Endothelial cell (in vitro differentiated cells): Measurements from ENCODE around the gene TAS2R9. TPM values are rescaled to one million over a fixed set of nuclear protein-coding genes. Genes with fewer than 3 reads are reported as not detected.

ENCODE experiments used
- DNase-seq: peaks from one replicate; pipeline ENCODE4 v3.0.0; 2021; ENCODE audit warnings: low spot score
- H3K27ac Mint-ChIP-seq: one replicate; pipeline ENCODE4 v1.8.0; 2021; ENCODE audit warnings: mixed read lengths, inconsistent platforms; ENCODE audit not compliant: unreplicated experiment
- H3K27me3 Mint-ChIP-seq: one replicate; pipeline ENCODE4 v1.8.0; 2021; ENCODE audit warnings: mild to moderate bottlenecking, moderate library complexity, mixed read lengths, inconsistent platforms; ENCODE audit not compliant: unreplicated experiment
- H3K36me3 Mint-ChIP-seq: one replicate; pipeline ENCODE4 v1.8.0; 2021; ENCODE audit warnings: mild to moderate bottlenecking, low read depth, mixed read lengths, inconsistent platforms; ENCODE audit not compliant: unreplicated experiment
- H3K4me1 Mint-ChIP-seq: one replicate; pipeline ENCODE4 v1.8.0; 2021; ENCODE audit warnings: mild to moderate bottlenecking, mixed read lengths, inconsistent platforms; ENCODE audit not compliant: unreplicated experiment
- H3K4me3 Mint-ChIP-seq: one replicate; pipeline ENCODE4 v1.8.0; 2021; ENCODE audit warnings: mild to moderate bottlenecking, mixed read lengths, inconsistent platforms; ENCODE audit not compliant: unreplicated experiment
- H3K9me3 Mint-ChIP-seq: one replicate; pipeline ENCODE4 v1.8.0; 2021; ENCODE audit warnings: mixed read lengths, inconsistent platforms; ENCODE audit not compliant: unreplicated experiment
- total RNA-seq: library from RNA; stranded (reverse); fragmentation: NEBNext Ultra II Directional; extraction: Animal tissue kit (Norgen Biotek cat#: 25700); gene quantifications from one replicate; pipeline ENCODE4 v1.2.1, GENCODE V29; 2021; ENCODE audit not compliant: unreplicated experiment
- TF ChIP-seq, protein P1 (sequence below): fragments of 200-600 bp; sonication (generic); IDR thresholded peaks from one replicate; pipeline ENCODE4 v1.5.0; 2021; ENCODE audit warnings: antibody characterized with exemption; ENCODE audit not compliant: unreplicated experiment

TAS2R9 gene
- total RNA-seq, 1 donor from 2014 or later: not detected

DNA sequence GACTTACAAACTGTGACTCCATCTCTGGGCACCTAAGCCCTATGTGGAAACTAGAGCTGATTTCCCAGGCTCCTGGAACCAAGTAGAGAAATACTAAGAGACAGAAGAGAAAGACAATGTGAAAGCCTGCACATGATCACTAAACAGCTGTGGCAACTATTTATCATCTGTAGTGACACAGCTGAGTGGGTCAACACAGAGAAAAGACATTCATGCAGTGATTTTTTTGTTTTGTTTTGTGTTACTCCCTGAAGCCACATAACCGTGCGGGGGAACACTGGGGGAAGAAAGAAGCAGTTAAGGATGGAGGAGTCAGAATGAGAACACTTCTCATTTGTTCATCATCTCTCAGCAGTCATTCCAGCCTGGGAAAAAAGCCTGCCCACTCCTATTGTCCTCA is 37.8 kb upstream of the TAS2R9 start:
- Mint-ChIP-seq H3K27ac (no peak overlapping the region), H3K36me3 (peaks cover 5% of the 10 kb centered on the region), H3K4me1 (no peaks in the 10 kb centered on the region), H3K4me3 (no peak overlapping the region), H3K9me3 (no peaks in the 10 kb centered on the region), H3K27me3 (no peaks in the 10 kb centered on the region)
- TF ChIP-seq, protein P1, sequence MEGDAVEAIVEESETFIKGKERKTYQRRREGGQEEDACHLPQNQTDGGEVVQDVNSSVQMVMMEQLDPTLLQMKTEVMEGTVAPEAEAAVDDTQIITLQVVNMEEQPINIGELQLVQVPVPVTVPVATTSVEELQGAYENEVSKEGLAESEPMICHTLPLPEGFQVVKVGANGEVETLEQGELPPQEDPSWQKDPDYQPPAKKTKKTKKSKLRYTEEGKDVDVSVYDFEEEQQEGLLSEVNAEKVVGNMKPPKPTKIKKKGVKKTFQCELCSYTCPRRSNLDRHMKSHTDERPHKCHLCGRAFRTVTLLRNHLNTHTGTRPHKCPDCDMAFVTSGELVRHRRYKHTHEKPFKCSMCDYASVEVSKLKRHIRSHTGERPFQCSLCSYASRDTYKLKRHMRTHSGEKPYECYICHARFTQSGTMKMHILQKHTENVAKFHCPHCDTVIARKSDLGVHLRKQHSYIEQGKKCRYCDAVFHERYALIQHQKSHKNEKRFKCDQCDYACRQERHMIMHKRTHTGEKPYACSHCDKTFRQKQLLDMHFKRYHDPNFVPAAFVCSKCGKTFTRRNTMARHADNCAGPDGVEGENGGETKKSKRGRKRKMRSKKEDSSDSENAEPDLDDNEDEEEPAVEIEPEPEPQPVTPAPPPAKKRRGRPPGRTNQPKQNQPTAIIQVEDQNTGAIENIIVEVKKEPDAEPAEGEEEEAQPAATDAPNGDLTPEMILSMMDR: no peak
- no peak for DNase-seq

DNA sequence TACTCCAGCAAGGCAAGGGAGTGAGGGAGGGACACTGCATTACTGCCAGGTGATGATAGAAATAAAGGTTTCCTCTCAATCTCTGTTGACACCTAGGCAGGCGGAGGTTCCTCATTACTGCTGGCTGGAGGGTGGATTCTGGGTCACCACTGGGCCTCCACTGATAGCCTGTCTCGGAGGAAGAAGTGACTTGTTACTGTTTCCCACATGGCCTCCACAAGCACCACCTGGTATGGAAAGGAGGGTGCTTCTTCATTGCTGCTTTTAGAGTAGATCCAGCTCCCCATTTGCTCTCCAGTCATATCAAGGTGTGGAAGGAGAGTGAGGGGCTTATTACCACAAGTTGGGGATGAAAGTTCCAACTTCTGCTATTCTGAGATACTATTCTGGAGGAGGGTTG is 32.9 kb upstream of the TAS2R9 start:
- H3K4me1 Mint-ChIP-seq: no peaks in the 10 kb centered on the region
- H3K9me3 Mint-ChIP-seq: no peaks in the 10 kb centered on the region
- no peak overlapping the region for H3K4me3 Mint-ChIP-seq
- peaks cover 5% of the 10 kb centered on the region for H3K36me3 Mint-ChIP-seq
- DNase-seq: no peak
- no peak overlapping the region for H3K27ac Mint-ChIP-seq
- TF ChIP-seq, protein P1: no peak
- no peaks in the 10 kb centered on the region for H3K27me3 Mint-ChIP-seq

DNA sequence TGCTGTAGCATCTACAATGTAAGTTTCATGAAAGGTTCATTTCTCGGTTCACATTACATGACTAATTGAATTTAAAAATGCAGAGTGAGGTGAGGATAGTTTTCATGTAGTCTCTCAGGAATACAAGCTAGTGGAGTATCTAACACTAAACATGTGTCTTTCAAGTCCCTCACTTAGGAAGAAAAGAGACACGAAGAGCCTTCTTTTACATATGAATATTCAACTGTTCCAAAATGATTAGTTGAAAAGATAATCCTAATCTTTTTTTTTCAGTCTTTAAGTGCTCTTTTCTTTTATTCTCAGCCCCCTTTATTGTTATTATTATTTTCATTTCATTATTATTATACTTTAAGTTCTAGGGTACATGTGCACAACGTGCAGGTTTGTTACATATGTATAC is 28.5 kb upstream of the TAS2R9 start:
- TF ChIP-seq, protein P1: no peak
- no peaks in the 10 kb centered on the region for H3K36me3 Mint-ChIP-seq
- H3K4me1 Mint-ChIP-seq: no peaks in the 10 kb centered on the region
- DNase-seq: no peak
- no peaks in the 10 kb centered on the region for H3K27me3 Mint-ChIP-seq
- H3K27ac Mint-ChIP-seq: no peak overlapping the region
- H3K9me3 Mint-ChIP-seq: no peaks in the 10 kb centered on the region
- H3K4me3 Mint-ChIP-seq: no peak overlapping the region

DNA sequence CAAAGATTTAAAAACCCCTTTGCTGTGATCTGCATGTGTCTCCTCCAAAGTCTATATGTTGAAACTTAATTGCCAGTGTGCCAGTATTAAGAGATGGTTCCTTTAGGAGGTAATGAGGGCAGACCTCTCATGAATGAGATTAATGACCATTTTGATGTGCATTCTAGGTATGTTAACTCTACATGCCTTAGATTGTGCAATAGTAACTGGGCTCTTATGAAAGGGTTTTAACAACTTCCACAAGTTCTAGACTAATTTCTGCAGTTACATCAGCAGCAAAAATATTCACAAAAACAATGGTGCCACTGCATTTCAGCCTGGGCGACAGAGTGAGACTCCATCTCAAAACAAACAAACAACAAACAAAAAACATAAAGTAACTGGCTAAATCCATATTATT is 20.0 kb upstream of the TAS2R9 start:
- Mint-ChIP-seq H3K4me1 (no peaks in the 10 kb centered on the region), H3K9me3 (no peaks in the 10 kb centered on the region), H3K27me3 (no peaks in the 10 kb centered on the region), H3K36me3 (no peaks in the 10 kb centered on the region), H3K4me3 (no peak overlapping the region), H3K27ac (no peak overlapping the region)
- DNase-seq: no peak
- TF ChIP-seq, protein P1: no peak

DNA sequence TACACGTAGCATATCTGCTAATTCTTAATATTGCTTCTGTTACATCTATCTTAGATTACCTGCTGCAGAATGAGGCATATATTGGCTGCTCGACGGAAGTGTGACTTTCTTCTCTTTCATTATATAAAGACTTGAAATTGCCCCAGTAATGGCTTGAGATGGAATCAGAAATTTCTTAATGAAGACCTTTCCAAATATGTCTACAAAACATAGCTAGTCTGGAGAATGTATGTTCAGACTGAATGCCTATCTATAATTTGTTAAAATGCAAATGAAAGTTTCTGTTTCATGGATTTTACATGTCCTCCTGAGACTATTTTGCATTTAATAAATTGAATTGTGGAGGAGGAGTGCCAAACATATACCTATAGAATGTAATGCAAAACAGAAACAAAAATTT is 16.3 kb upstream of the TAS2R9 start, which contains the start of gene TAS2R10:
Gene TAS2R10 (minus strand): TSS at position 101 of the 400 bp plus-strand sequence. CDS start 89 bp downstream, at position 12.
- TF ChIP-seq, protein P1: no peak
- Mint-ChIP-seq H3K27ac (no peak within 1 kb of the TSS), H3K27me3 (no peaks in the 10 kb centered on the region), H3K9me3 (no peaks in the 10 kb centered on the region), H3K4me1 (peaks cover 2% of the 10 kb centered on the region), H3K4me3 (no peak within 1 kb of the TSS), H3K36me3 (no peaks in the 10 kb centered on the region)
- no peak for DNase-seq
